ENCODE data around the gene GARIN5A. TPM values are rescaled to one million over a fixed set of nuclear protein-coding genes. Genes with fewer than 3 reads are reported as not detected.

Gene GARIN5A
- total and polyA plus RNA-seq, 9 of the 15 experiments (the other 6 are each of a cell fraction or from before 2014, with no cell fraction given) = 0.10 to 0.82 (median 0.23) TPM; not detected in 2

DNA sequence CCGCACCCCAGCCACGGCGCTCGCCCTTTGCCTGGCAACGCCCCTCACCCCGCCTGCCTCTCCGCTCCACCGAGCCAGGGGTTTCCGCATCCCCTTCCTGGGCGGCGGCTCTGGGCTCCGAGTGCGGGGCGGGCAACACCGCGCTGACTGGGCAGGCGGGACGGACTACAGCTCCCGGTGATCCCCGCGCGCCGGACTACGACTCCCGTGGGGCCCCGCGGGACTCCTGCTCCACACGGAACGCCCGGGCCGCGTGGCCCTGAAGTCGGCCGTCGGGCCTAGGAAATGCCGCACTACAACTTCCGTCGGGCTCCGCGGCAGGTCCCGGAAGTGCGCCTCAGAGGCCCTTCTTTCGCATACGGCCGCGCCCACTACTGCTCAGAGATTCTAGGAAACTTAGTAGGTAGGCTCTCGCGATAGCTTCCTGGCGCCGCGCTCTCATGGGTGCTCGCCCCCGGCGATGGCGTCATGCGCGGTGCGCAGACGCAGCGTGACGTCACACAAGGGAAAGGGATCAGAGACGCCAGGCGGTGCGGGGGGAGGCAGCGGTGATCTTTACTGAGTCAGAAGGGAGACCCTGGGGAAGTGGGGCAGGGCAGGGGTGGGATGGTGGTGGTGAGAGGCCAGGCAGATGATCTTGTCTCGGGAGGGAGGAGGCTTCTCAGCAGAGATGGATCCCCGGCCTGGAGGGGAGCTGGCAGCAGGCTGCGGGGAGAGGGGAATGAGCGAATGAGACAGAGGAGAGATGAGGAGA, 34.6 kb upstream of the GARIN5A start, which contains the start of gene JOSD2 (continued):
- peak in 1 of 2 experiments; percentile 87; a peak in 1 of 4 replicates for TF ChIP-seq SRF (CRISPR knock-in tag; IDR thresholded peaks at IDR 0.05)
- no peak for TF ChIP-seq PTRF (tag; IDR thresholded peaks at IDR 0.05)
- peak; percentile 90 for TF ChIP-seq ELF2 (CRISPR knock-in tag; IDR thresholded peaks at IDR 0.05)
- no peak for TF ChIP-seq ESRRB (CRISPR knock-in tag; IDR thresholded peaks at IDR 0.05; ENCODE audit: borderline replicate concordance)
- no peak for TF ChIP-seq CREB5 (CRISPR knock-in tag; IDR thresholded peaks at IDR 0.05)
- TF ChIP-seq POLR2A (conservative IDR thresholded peaks at IDR 0.05) = peak; percentile 75
- TF ChIP-seq ZNF707 (CRISPR knock-in tag; conservative IDR thresholded peaks at IDR 0.05) = no peak
- TF ChIP-seq ELF1 (tag; IDR thresholded peaks at IDR 0.05) = peak; percentile 99
- peak in 1 of 2 experiments; percentile 70; a peak in 2 of 4 replicates for TF ChIP-seq NONO (IDR thresholded peaks at IDR 0.05; ENCODE audit: low read depth in 2 of 2, low read length in 1 of 2)
- no peak for TF ChIP-seq RNF219 (CRISPR knock-in tag; IDR thresholded peaks at IDR 0.05)
- TF ChIP-seq NBN (IDR thresholded peaks at IDR 0.05; ENCODE audit: low read depth) = peak; percentile 100
- no peak for TF ChIP-seq SMAD3 (CRISPR knock-in tag; conservative IDR thresholded peaks at IDR 0.05)
- TF ChIP-seq POLR3G (IDR thresholded peaks at IDR 0.05; ENCODE audit: extremely low read depth, insufficient read length, insufficient replicate concordance) = no peak
- TF ChIP-seq CREB1 (IDR thresholded peaks at IDR 0.05) = peak; percentile 100
- TF ChIP-seq CREB1 (CRISPR knock-in tag; IDR thresholded peaks at IDR 0.05) = peak; percentile 100
- peak; percentile 44 for TF ChIP-seq RBM22 (IDR thresholded peaks at IDR 0.05; ENCODE audit: low read depth, low read length, poor library complexity, severe bottlenecking)
- TF ChIP-seq CEBPZ (IDR thresholded peaks at IDR 0.05; ENCODE audit: borderline replicate concordance, low read depth, low read length) = 0 out of 2 replicates have a peak, but pooled peaks have one; percentile 33
- no peak for TF ChIP-seq SMARCA5 (IDR thresholded peaks at IDR 0.05)
- no peak for TF ChIP-seq ZKSCAN8 (CRISPR knock-in tag; IDR thresholded peaks at IDR 0.05)
- TF ChIP-seq, protein P1, sequence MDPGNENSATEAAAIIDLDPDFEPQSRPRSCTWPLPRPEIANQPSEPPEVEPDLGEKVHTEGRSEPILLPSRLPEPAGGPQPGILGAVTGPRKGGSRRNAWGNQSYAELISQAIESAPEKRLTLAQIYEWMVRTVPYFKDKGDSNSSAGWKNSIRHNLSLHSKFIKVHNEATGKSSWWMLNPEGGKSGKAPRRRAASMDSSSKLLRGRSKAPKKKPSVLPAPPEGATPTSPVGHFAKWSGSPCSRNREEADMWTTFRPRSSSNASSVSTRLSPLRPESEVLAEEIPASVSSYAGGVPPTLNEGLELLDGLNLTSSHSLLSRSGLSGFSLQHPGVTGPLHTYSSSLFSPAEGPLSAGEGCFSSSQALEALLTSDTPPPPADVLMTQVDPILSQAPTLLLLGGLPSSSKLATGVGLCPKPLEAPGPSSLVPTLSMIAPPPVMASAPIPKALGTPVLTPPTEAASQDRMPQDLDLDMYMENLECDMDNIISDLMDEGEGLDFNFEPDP (CRISPR knock-in tag; IDR thresholded peaks at IDR 0.05) = 0 out of 2 replicates have a peak, but pooled peaks have one; percentile 83
